ENCODE results near the gene GFRA1.

The GFRA1 gene

DNA sequence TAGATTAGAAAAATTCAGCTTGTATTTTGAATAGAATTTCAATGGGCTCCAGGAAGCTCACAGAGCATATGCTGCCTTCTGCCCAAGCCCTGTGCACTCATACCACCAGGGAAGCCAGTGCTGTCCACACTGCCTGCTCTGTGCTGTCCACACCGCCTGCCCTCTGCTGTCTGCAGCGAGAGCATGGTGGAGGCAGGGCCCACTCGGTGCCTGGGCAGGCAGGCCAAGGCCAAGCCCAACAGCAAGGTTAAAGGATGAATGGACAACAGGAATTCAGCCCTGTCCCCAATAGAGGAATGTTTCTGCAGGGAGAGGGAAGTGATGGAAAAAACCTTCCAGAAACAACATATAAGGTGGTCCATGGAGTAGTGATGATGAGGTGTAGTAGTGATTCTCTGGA lies 146.8 kb downstream of the GFRA1 start:
- ATAC-seq (replicated peaks) = no peak
- Mint-ChIP-seq H3K36me3 (ENCODE audit: insufficient read depth) (no peaks in the 10 kb centered on the region), H3K9me3 (peaks cover 1 to 16% of the 10 kb centered on the region in 2 donors), H3K4me1 (ENCODE audit: low read depth in 2 of 2) (no peaks in the 10 kb centered on the region), H3K27ac (no peak overlapping the region), H3K4me3 (no peak overlapping the region), H3K27me3 (no peaks in the 10 kb centered on the region)
- no peak for DNase-seq

DNA sequence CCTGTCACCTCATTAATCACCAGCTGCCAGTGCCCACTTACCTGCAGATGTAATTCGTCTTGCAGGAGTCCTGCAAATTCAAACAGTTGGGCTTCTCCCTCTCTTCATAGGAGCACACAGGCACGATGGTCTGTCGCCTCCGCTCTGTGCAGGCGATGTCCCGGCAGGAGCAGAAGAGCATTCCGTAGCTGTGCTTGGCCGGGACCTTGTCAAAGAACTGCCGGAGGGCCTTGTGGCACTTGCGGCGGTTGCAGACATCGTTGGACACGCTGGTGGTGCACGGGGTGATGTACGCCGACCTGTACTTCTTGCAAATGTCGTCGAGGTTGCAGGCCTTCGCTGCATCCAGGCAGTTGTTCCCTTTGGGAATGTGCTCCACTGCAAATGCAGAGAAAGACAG lies 147.8 kb downstream of the GFRA1 start:
- no peaks in the 10 kb centered on the region for H3K27me3 Mint-ChIP-seq
- H3K4me3 Mint-ChIP-seq = no peak overlapping the region
- no peak overlapping the region for H3K27ac Mint-ChIP-seq
- ATAC-seq (replicated peaks) (no peak), DNase-seq (no peak)
- no peaks in the 10 kb centered on the region for H3K36me3 Mint-ChIP-seq (ENCODE audit: insufficient read depth)
- no peaks in the 10 kb centered on the region for H3K4me1 Mint-ChIP-seq (ENCODE audit: low read depth in 2 of 2)
- peaks cover 1 to 16% of the 10 kb centered on the region in 2 donors for H3K9me3 Mint-ChIP-seq

DNA sequence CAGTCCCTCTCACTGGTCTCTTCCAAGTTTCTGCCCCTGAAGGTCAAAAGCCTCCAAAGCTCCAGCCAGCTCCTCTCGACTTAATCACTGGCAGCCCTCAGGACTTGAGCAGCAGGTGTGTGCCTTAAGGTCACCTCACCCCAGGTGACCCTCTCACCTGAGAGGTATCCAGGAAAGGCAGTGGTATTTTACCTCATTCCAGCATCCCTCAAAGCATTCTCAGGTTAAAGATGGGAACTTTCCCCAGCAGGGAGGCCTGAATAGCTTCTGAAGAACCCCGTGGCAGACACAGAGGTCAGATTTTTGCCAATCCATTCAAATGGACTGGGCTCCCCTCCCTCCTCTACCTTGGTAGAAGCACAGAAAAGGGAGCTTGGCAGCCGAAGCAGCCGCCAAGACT lies 148.2 kb downstream of the GFRA1 start:
- Mint-ChIP-seq H3K4me3 (no peak overlapping the region), H3K9me3 (peaks cover 1 to 16% of the 10 kb centered on the region in 2 donors), H3K36me3 (ENCODE audit: insufficient read depth) (no peaks in the 10 kb centered on the region), H3K27me3 (no peaks in the 10 kb centered on the region), H3K4me1 (ENCODE audit: low read depth in 2 of 2) (no peaks in the 10 kb centered on the region), H3K27ac (no peak overlapping the region)
- ATAC-seq (replicated peaks) (no peak), DNase-seq (no peak)

DNA sequence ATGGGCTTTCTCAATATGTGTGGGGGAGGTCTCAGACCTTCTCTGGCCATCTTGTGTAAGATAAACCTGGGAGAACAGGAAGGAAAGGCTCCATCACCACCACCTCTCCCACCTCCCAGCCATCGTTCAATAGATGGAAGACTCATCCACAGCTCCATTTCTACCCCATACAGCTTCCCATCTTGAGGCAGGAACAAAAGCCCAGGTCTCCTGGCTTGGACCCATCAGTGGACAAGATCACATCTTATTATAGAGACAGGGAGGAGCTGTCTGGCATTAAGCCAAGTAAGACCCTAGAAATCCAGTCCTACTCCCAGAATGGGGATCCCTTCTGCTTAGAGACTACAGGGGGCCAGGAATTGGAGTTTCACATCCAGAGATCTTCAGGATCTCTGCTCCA lies 150.3 kb downstream of the GFRA1 start:
- Mint-ChIP-seq H3K27ac (no peak overlapping the region), H3K9me3 (peaks cover 8 to 22% of the 10 kb centered on the region in 2 donors), H3K4me1 (ENCODE audit: low read depth in 2 of 2) (no peaks in the 10 kb centered on the region), H3K27me3 (no peaks in the 10 kb centered on the region), H3K4me3 (no peak overlapping the region), H3K36me3 (ENCODE audit: insufficient read depth) (no peaks in the 10 kb centered on the region)
- DNase-seq (no peak), ATAC-seq (replicated peaks) (no peak)

DNA sequence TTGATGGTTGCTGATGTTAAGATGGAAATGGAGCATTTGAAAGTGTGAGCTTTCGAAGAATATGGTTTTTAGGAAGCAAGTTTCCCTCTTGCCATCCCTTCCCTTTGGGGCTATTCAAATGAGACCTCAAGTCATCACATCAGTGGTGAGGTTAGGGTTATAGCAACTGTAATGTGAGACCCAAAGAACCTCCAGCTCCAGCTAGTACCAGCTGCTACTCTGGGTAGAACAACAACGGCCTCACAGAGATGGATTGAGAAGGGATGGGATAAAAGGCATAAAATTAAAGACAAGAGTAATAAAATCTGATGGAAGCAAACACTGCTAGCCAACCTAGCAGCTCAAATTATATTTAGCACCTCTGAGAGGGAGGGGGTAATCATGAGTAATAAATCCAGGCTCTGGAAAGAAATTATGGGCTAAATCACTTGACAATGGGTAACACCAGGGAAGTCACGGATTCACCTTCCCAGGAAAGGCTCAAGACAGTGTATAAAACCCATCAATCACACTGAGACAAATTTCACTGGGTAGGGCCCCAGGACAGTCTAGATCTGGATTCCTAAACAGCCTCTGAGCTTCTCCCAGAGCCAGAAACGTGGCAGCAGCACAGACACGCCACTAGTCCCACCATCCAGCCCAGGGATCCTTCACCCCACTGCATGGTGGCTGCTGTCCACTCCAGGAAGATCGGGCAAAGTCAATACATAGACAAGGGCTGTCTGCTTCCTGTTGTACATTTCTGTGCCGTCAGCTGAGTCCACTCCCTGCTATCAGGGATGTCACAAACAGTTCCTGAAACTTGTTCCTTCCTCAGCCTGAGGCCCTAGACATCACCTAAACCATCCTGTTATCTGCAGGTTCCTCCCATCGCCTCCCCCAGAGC lies 151.1 kb downstream of the GFRA1 start:
- Mint-ChIP-seq H3K4me1 (ENCODE audit: low read depth in 2 of 2) (no peaks in the 10 kb centered on the region), H3K27me3 (no peaks in the 10 kb centered on the region), H3K4me3 (no peak overlapping the region), H3K36me3 (ENCODE audit: insufficient read depth) (no peaks in the 10 kb centered on the region), H3K9me3 (peaks cover 8 to 15% of the 10 kb centered on the region in 2 donors), H3K27ac (no peak overlapping the region)
- ATAC-seq (replicated peaks) (no peak), DNase-seq (no peak)

DNA sequence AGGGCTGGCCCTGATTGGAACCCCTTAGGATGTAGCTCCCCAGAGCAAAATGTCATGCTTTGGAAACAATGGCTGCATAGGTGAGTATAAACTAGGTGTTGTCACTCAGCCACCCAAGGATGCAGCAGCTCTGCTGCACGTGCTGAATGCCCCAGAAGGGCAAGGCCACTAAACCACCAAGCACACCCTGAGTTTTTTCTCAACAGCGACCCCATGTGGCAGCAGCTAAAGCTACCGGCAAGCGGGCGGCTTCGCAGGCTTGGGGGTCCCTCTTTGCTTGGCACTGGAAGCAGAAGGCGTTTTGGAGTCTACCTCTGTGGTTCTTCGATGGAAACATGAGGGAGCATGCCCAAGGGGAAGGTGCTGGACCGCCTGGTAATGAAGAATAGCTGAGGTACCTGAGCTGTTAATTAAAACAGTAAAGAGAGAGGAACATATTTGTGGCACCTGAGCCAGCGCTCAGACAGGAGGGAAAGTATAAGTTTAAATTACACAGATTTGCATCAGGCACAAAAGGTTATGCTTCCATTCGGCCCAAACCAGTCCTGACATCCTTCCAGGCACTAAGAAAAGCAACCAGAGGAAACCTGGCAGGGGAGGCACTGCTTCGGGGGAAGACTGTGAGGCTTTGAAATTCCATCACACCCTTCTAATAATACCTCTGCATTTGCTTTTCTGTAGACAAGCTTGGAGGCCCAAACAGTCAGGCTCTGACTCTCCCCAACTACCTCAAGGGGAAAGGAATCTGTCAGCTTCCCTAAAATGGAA lies 152.1 kb downstream of the GFRA1 start:
- no peaks in the 10 kb centered on the region for H3K36me3 Mint-ChIP-seq (ENCODE audit: insufficient read depth)
- no peak overlapping the region for H3K27ac Mint-ChIP-seq
- H3K4me3 Mint-ChIP-seq = no peak overlapping the region

DNA sequence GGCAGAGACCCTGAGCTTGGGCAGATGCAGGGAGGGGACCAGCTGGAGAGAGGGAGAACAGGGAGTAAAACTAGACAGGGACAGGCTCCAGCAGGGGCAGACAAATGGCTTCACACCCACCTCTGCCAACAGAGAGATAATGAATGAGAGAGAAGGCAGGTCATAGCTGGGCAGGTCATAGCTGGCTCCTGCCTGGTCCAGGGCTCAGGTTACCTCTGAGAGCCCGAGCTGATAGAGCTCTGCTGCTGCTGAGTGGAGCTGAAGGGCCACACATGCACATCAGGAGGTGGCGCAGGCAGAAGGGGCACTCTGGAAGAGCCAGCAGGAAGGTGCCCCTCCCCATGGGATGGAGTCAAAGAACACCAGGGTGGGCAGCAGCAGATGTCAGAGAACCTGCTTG lies 154.2 kb downstream of the GFRA1 start:
- no peak overlapping the region for H3K27ac Mint-ChIP-seq
- no peaks in the 10 kb centered on the region for H3K4me1 Mint-ChIP-seq (ENCODE audit: low read depth in 2 of 2)
- no peaks in the 10 kb centered on the region for H3K36me3 Mint-ChIP-seq (ENCODE audit: insufficient read depth)
- no peak for ATAC-seq (replicated peaks)
- no peak for DNase-seq
- H3K9me3 Mint-ChIP-seq = peaks cover 8 to 9% of the 10 kb centered on the region in 2 donors
- H3K27me3 Mint-ChIP-seq = no peaks in the 10 kb centered on the region
- no peak overlapping the region for H3K4me3 Mint-ChIP-seq

More for the DNA sequence above, 152.1 kb downstream of the GFRA1 start:
- DNase-seq (no peak), ATAC-seq (replicated peaks) (no peak)
- Mint-ChIP-seq H3K4me1 (ENCODE audit: low read depth in 2 of 2) (no peaks in the 10 kb centered on the region), H3K27me3 (no peaks in the 10 kb centered on the region), H3K9me3 (peaks cover 7 to 8% of the 10 kb centered on the region in 2 donors)

DNA sequence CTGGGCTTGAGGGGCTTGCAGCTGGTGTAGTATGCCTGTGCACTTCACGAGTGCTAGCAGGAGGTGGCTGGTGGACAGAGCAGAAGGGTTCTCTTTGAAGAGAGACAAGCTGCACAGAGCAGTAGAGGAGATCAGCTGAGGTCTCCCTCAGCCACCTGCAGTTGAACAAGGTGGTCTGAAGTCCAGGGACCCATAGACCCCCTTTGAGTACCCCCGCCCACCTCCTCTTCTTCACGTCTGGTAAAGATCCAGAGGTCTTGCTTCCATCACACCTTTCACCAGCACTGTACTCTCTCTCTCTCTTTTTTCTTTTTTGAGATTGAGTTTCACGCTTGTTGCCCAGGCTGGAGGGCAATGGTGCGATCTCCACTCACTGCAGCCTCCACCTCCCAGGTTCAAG lies 157.2 kb downstream of the GFRA1 start:
- no peaks in the 10 kb centered on the region for H3K4me1 Mint-ChIP-seq (ENCODE audit: low read depth in 2 of 2)
- no peak for ATAC-seq (replicated peaks)
- DNase-seq = no peak
- no peak overlapping the region for H3K27ac Mint-ChIP-seq
- H3K36me3 Mint-ChIP-seq (ENCODE audit: insufficient read depth) = no peaks in the 10 kb centered on the region
- H3K4me3 Mint-ChIP-seq = no peak overlapping the region
- no peaks in the 10 kb centered on the region for H3K27me3 Mint-ChIP-seq
- H3K9me3 Mint-ChIP-seq = peaks cover 8 to 9% of the 10 kb centered on the region in 2 donors

DNA sequence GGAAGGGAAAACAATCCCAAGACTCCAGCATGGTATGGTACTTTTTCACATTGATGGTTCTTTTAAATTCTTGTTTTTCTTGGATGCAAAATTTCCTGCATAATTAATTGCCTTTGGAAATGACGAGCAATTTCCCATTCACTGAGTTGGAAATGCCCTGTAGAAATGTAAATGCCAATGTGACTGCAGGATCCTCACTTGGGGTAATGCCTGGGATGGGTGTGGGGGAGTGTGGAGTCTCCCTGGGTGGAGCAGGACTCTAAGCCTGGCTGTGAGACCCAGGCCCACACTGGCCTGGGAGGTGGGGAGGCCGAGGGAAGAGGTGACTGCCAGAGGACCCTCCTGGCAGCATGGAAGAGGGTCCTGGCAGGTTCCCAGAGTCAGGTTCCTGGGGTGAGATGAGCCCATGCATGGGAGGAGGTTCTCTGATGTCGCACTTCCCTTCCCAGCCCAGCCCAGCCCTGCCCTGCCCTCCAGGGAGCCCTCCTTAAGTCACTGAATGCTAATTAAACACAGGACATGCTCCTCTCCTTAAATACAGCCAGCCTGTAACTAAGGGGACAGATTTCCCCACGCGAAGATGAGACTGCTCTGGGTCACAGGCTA lies 157.9 kb downstream of the GFRA1 start:
- no peaks in the 10 kb centered on the region for H3K27me3 Mint-ChIP-seq
- no peak for ATAC-seq (replicated peaks)
- H3K9me3 Mint-ChIP-seq = peaks cover 8 to 9% of the 10 kb centered on the region in 2 donors
- DNase-seq = no peak
- no peak overlapping the region for H3K27ac Mint-ChIP-seq
- H3K36me3 Mint-ChIP-seq (ENCODE audit: insufficient read depth) = no peaks in the 10 kb centered on the region
- no peak overlapping the region for H3K4me3 Mint-ChIP-seq
- no peaks in the 10 kb centered on the region for H3K4me1 Mint-ChIP-seq (ENCODE audit: low read depth in 2 of 2)

DNA sequence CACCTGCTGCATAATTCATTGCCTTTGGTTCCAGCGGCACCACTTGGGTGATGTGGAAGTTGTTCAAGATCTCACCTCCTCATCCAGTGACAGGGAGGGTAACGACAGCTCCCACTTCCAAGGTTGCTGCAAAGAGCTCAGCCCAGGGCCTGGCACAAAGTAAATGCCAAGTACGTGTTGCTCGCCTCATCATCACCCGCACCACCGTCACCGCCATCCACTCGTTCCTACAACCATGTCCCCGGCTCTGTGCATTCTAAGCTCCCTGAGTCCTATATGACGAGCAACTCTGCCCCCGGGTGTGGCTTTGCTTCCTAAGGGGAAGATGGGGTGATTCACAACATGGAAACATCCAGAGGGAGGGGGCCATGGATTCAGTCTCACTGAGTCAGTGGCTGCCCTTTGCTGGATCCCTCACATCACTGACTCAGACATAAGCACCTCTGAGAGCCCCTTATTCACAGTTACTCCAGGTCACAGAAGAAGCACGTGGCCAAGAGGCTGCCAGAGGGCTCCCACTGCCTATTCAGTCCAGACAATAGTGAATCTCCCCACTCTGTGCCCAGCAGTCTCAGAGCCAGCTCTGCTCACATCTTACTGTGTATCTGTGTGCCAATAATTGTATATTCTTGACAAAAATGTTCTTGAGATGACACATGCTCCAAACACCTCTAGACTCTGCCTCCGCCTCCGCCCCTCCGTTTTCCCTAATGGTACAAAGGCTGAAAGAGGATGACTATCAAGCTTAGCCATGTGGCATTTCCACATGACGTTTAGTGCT lies 159.1 kb downstream of the GFRA1 start:
- no peak overlapping the region for H3K27ac Mint-ChIP-seq
- no peak for ATAC-seq (replicated peaks)
- H3K36me3 Mint-ChIP-seq (ENCODE audit: insufficient read depth) = no peaks in the 10 kb centered on the region
- peaks cover 7 to 9% of the 10 kb centered on the region in 2 donors for H3K9me3 Mint-ChIP-seq
- H3K4me3 Mint-ChIP-seq = no peak overlapping the region
- H3K4me1 Mint-ChIP-seq (ENCODE audit: low read depth in 2 of 2) = no peaks in the 10 kb centered on the region
- H3K27me3 Mint-ChIP-seq = no peaks in the 10 kb centered on the region
- DNase-seq = no peak

DNA sequence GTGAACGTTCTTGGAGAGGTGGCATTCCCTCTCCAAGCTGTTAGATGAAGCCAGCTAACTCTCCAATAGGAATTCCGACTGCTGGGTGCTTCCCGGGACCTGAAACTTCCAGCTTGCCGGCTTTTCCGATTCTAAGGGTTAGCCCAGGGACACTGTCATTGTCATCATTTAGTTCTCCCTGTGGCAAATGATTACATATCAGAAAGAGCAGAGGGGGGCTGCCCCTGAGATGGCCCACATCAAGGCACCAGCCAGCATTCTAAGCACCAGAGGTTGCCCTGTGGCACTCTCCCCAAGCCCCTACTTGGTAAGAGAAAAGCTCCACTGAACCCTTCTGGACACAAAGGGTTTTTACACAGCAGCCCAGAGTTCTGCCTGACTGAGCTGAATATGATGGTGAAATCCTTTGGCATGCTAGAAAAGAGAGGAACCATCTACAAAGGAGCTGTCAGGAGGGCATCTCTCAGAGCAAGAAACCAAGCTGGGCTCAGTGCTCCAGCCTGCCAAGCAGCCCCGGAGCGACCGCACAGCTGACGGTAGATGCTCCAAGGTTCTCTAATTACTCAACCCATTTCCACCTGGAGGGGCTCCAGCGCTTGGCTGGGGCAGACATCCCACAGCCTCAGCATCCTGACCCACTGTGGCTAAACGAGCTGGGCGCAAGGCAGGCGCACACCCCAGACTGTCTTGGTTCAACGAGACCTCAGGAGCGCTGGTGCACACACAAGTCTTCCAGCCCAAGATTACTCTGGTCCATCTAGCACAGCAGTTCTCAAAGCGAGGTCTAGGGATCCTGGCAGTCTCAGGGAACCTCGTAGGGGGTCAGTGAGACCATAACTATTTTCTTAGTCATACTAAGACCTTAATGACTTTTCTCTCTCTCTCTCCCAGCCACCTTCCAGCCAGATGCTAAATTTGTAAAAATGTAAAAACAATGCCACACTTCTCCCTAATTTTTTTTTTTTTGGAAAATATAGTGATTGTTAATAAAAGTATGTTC lies 160.5 kb downstream of the GFRA1 start:
- DNase-seq (no peak), ATAC-seq (replicated peaks) (no peak)
- H3K27ac Mint-ChIP-seq = no peak overlapping the region
- H3K36me3 Mint-ChIP-seq (ENCODE audit: insufficient read depth) = no peaks in the 10 kb centered on the region
- H3K4me1 Mint-ChIP-seq (ENCODE audit: low read depth in 2 of 2) = no peaks in the 10 kb centered on the region
- H3K9me3 Mint-ChIP-seq = peaks cover 6 to 7% of the 10 kb centered on the region in 2 donors
- no peaks in the 10 kb centered on the region for H3K27me3 Mint-ChIP-seq
- no peak overlapping the region for H3K4me3 Mint-ChIP-seq

DNA sequence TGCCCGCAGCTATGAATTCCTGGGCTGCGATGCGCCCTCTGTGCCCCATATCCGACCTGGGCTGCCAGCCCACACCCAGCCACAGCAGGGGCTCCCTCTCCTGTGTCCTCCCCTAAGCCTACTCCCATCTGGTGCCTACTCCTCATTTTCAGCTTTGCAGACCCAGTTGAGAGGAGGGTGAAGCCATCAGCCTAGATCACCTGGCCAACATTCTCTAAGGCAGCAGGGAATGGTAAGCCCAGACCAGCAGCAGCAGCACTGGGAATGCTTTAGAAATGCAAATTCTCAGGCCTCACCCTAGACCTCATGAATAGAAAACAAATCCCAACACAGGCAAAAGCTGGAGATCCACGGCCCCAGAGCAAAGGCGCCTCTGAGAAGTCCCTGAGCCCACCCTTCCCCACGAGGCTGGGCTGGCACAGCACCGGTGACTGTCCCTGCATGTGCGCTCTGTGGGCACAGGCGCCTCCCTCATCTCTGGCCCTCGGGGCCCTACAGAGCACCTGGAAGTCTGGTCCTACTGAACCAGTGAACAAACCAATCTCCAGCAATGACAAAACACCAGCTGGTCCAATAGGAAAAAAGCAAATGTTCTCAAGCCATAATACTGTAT lies 161.4 kb downstream of the GFRA1 start:
- Mint-ChIP-seq H3K27ac (no peak overlapping the region), H3K4me1 (ENCODE audit: low read depth in 2 of 2) (no peaks in the 10 kb centered on the region), H3K27me3 (no peaks in the 10 kb centered on the region), H3K36me3 (ENCODE audit: insufficient read depth) (no peaks in the 10 kb centered on the region), H3K9me3 (peaks cover 6 to 7% of the 10 kb centered on the region in 2 donors), H3K4me3 (no peak overlapping the region)
- DNase-seq = no peak
- ATAC-seq (replicated peaks) = no peak

All from effector memory CD8-positive, alpha-beta T cell (primary cell).